ENCODE results near the gene RBM4.
A peak's percentile ranks its signal among the peaks of the same experiment; 100 is the strongest.

DNA sequence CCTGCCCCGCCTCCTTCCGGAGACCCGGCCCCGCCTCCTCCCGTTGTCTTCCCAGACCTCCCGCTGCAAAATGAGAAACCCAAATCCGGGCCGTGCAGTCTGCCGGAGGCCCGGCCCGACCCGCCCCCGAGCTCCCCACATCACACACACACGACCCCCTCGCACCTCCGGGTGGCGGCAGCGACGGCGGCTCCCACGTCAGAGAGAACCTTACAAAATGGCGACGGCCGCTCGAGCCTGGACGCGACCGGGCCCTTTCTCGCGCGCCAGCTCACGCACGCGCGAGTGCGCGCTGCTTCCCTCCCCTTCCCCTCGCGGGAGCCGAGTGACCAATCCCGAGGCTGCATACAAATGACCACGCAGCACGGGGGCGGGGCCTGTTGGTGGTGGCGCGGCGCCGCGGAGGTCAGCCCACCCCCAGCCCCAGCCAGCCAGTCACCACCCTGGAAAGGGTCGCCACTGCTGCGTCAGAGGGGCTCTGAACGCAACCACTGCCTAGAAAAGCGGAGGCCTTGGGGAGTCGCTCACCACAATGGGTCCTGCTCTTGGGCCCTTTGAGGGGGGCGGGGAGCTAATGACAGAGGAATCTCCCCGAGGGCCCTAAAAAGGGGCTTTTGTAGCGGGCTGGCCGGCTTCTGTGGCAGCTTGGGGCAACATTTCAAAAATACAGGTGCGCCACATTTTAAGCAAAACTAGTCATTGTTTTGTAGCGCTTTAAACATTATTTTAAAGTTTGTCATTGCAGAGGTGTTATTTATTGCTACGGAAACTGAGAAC lies 39.3 kb downstream of the RBM4 start, which contains the start of gene RBM4B:
- TF ChIP-seq, protein P1, sequence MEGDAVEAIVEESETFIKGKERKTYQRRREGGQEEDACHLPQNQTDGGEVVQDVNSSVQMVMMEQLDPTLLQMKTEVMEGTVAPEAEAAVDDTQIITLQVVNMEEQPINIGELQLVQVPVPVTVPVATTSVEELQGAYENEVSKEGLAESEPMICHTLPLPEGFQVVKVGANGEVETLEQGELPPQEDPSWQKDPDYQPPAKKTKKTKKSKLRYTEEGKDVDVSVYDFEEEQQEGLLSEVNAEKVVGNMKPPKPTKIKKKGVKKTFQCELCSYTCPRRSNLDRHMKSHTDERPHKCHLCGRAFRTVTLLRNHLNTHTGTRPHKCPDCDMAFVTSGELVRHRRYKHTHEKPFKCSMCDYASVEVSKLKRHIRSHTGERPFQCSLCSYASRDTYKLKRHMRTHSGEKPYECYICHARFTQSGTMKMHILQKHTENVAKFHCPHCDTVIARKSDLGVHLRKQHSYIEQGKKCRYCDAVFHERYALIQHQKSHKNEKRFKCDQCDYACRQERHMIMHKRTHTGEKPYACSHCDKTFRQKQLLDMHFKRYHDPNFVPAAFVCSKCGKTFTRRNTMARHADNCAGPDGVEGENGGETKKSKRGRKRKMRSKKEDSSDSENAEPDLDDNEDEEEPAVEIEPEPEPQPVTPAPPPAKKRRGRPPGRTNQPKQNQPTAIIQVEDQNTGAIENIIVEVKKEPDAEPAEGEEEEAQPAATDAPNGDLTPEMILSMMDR (IDR thresholded peaks at IDR 0.05), result no peak
- TF ChIP-seq POLR2AphosphoS5 (IDR thresholded peaks at IDR 0.05) (peak in 2 of 3 donors; percentile 84 to 93), EP300 (IDR thresholded peaks at IDR 0.05) (no peak)
